ENCODE results near the gene PFDN6.
"Not testable (repeated sequence)": the region's sequence is repeated elsewhere in the genome, so short reads cannot be mapped to it uniquely, and the experiment has no call there.

The PFDN6 gene

GRCh38 chr6:33252759-33253158 is 36.6 kb upstream of the PFDN6 start:
- Histone ChIP-seq H3K4me1 (ENCODE audit: control insufficient read depth, insufficient read depth, low read length) (0 out of 2 replicates have a peak, but pooled peaks cover 2% of the 10 kb centered on the region), H3K27me3 (ENCODE audit: control insufficient read depth, insufficient read depth, low read length) (no peaks in the 10 kb centered on the region), H3K36me3 (ENCODE audit: control insufficient read depth, insufficient read depth, low read length) (no peaks in the 10 kb centered on the region), H3K9me3 (ENCODE audit: control insufficient read depth, insufficient read depth, low read length) (no peaks in the 10 kb centered on the region), H3K4me3 (ENCODE audit: low read length) (no peak overlapping the region), H3K27ac (ENCODE audit: low read length) (no peak overlapping the region)
- DNase-seq (ENCODE audit: low read depth, low spot score), result no peak

- H3K27ac ChIP-seq (ENCODE audit: low read length), result no peak overlapping the region
- no peaks in the 10 kb centered on the region for H3K27me3 ChIP-seq (ENCODE audit: control insufficient read depth, insufficient read depth, low read length)
- no peaks in the 10 kb centered on the region for H3K36me3 ChIP-seq (ENCODE audit: control insufficient read depth, insufficient read depth, low read length)
- no peak overlapping the region for H3K4me3 ChIP-seq (ENCODE audit: low read length)
- no CpG with 5 or more reads among the region's 4 CpGs for WGBS (ENCODE audit: insufficient coverage, insufficient read length)
- 0 out of 2 replicates have a peak, but pooled peaks cover 2% of the 10 kb centered on the region for H3K4me1 ChIP-seq (ENCODE audit: control insufficient read depth, insufficient read depth, low read length)
- no peaks in the 10 kb centered on the region for H3K9me3 ChIP-seq (ENCODE audit: control insufficient read depth, insufficient read depth, low read length)
- no peak for DNase-seq (ENCODE audit: low read depth, low spot score)
Measured at GRCh38 chr6:33254591-33254990, 34.8 kb upstream of the PFDN6 start.

- H3K4me3 ChIP-seq (ENCODE audit: low read length), result no peak overlapping the region
- no peaks in the 10 kb centered on the region for H3K9me3 ChIP-seq (ENCODE audit: control insufficient read depth, insufficient read depth, low read length)
- no peaks in the 10 kb centered on the region for H3K4me1 ChIP-seq (ENCODE audit: control insufficient read depth, insufficient read depth, low read length)
- no peak overlapping the region for H3K27ac ChIP-seq (ENCODE audit: low read length)
- H3K36me3 ChIP-seq (ENCODE audit: control insufficient read depth, insufficient read depth, low read length), result no peaks in the 10 kb centered on the region; the same call in 1 of the 2 replicates
- no peaks in the 10 kb centered on the region for H3K27me3 ChIP-seq (ENCODE audit: control insufficient read depth, insufficient read depth, low read length)
- DNase-seq (ENCODE audit: low read depth, low spot score), result no peak
- WGBS (ENCODE audit: insufficient coverage, insufficient read length), result no CpG with 5 or more reads among the region's 5 CpGs
Measured at GRCh38 chr6:33259032-33259431, 30.4 kb upstream of the PFDN6 start.

GRCh38 chr6:33262490-33262889 is 26.9 kb upstream of the PFDN6 start:
- H3K27me3 ChIP-seq (ENCODE audit: control insufficient read depth, insufficient read depth, low read length); DNase-seq (ENCODE audit: low read depth, low spot score); H3K9me3 ChIP-seq (ENCODE audit: control insufficient read depth, insufficient read depth, low read length); H3K4me1 ChIP-seq (ENCODE audit: control insufficient read depth, insufficient read depth, low read length); H3K27ac ChIP-seq (ENCODE audit: low read length); H3K4me3 ChIP-seq (ENCODE audit: low read length): not testable (repeated sequence)
- WGBS (ENCODE audit: insufficient coverage, insufficient read length), result no CpG with 5 or more reads among the region's 3 CpGs
- peaks cover 18% of the 10 kb centered on the region; the same call in 1 of the 2 replicates for H3K36me3 ChIP-seq (ENCODE audit: control insufficient read depth, insufficient read depth, low read length)

- H3K36me3 ChIP-seq (ENCODE audit: control insufficient read depth, insufficient read depth, low read length), result peaks cover 27% of the 10 kb centered on the region; the same call in 1 of the 2 replicates
- H3K27ac ChIP-seq (ENCODE audit: low read length), result no peak overlapping the region
- no peak overlapping the region for H3K4me3 ChIP-seq (ENCODE audit: low read length)
- no peaks in the 10 kb centered on the region for H3K27me3 ChIP-seq (ENCODE audit: control insufficient read depth, insufficient read depth, low read length)
- no CpG with 5 or more reads among the region's 7 CpGs for WGBS (ENCODE audit: insufficient coverage, insufficient read length)
- DNase-seq (ENCODE audit: low read depth, low spot score), result no peak
- H3K9me3 ChIP-seq (ENCODE audit: control insufficient read depth, insufficient read depth, low read length), result no peaks in the 10 kb centered on the region
- no peaks in the 10 kb centered on the region for H3K4me1 ChIP-seq (ENCODE audit: control insufficient read depth, insufficient read depth, low read length)
Measured at GRCh38 chr6:33264015-33264414, 25.4 kb upstream of the PFDN6 start.

GRCh38 chr6:33271117-33271467 is 18.3 kb upstream of the PFDN6 start:
- whole genome bisulfite sequencing (ENCODE audit: insufficient coverage, insufficient read length), result no CpG with 5 or more reads among the region's 7 CpGs

GRCh38 chr6:33271468-33272274 is 17.7 kb upstream of the PFDN6 start, which contains the start of the genes RPS18 and VPS52:
Gene RPS18, plus strand, starts transcription at chr6:33272075. Its CDS starts 45 bp downstream, at chr6:33272120.
Gene VPS52, minus strand, starts transcription at chr6:33271876. Its CDS starts 201 bp downstream, at chr6:33271675.
- DNase-seq (ENCODE audit: low read depth, low spot score), result peak; percentile 96
- H3K27me3 ChIP-seq (ENCODE audit: control insufficient read depth, insufficient read depth, low read length), result no peaks in the 10 kb centered on the region
- WGBS (ENCODE audit: insufficient coverage, insufficient read length), result no CpG with 5 or more reads among the region's 48 CpGs
- H3K27ac ChIP-seq (ENCODE audit: low read length), result no peak within 1 kb of the TSS
- no peaks in the 10 kb centered on the region for H3K4me1 ChIP-seq (ENCODE audit: control insufficient read depth, insufficient read depth, low read length)
- peak within 1 kb of the TSS; percentile 92 for H3K4me3 ChIP-seq (ENCODE audit: low read length)
- no peaks in the 10 kb centered on the region for H3K9me3 ChIP-seq (ENCODE audit: control insufficient read depth, insufficient read depth, low read length)
- peaks cover 26% of the 10 kb centered on the region; the same call in 1 of the 2 replicates for H3K36me3 ChIP-seq (ENCODE audit: control insufficient read depth, insufficient read depth, low read length)

More at GRCh38 chr6:33271117-33271467, 18.3 kb upstream of the PFDN6 start:
- peak overlapping the region; percentile 92; the same call in 1 of the 2 replicates for H3K4me3 ChIP-seq (ENCODE audit: low read length)
- H3K4me1 ChIP-seq (ENCODE audit: control insufficient read depth, insufficient read depth, low read length), result no peaks in the 10 kb centered on the region
- DNase-seq (ENCODE audit: low read depth, low spot score), result no peak
- H3K27me3 ChIP-seq (ENCODE audit: control insufficient read depth, insufficient read depth, low read length), result no peaks in the 10 kb centered on the region
- no peak overlapping the region for H3K27ac ChIP-seq (ENCODE audit: low read length)
- peaks cover 31% of the 10 kb centered on the region; the same call in 1 of the 2 replicates for H3K36me3 ChIP-seq (ENCODE audit: control insufficient read depth, insufficient read depth, low read length)
- H3K9me3 ChIP-seq (ENCODE audit: control insufficient read depth, insufficient read depth, low read length), result no peaks in the 10 kb centered on the region

- Histone ChIP-seq H3K27me3 (ENCODE audit: control insufficient read depth, insufficient read depth, low read length) (no peaks in the 10 kb centered on the region), H3K4me3 (ENCODE audit: low read length) (peak overlapping the region; percentile 92), H3K27ac (ENCODE audit: low read length) (no peak overlapping the region), H3K4me1 (ENCODE audit: control insufficient read depth, insufficient read depth, low read length) (no peaks in the 10 kb centered on the region), H3K9me3 (ENCODE audit: control insufficient read depth, insufficient read depth, low read length) (no peaks in the 10 kb centered on the region), H3K36me3 (ENCODE audit: control insufficient read depth, insufficient read depth, low read length) (peaks cover 18% of the 10 kb centered on the region; the same call in 1 of the 2 replicates)
- no CpG with 5 or more reads among the region's 22 CpGs for WGBS (ENCODE audit: insufficient coverage, insufficient read length)
- DNase-seq (ENCODE audit: low read depth, low spot score), result no peak
Measured at GRCh38 chr6:33272275-33273128, 16.9 kb upstream of the PFDN6 start.

GRCh38 chr6:33273129-33273923 is 16.1 kb upstream of the PFDN6 start:
- no peak overlapping the region for H3K27ac ChIP-seq (ENCODE audit: low read length)

More at GRCh38 chr6:33273129-33273923, 16.1 kb upstream of the PFDN6 start:
- peak overlapping the region; percentile 92; the same call in 1 of the 2 replicates for H3K4me3 ChIP-seq (ENCODE audit: low read length)
- H3K27me3 ChIP-seq (ENCODE audit: control insufficient read depth, insufficient read depth, low read length), result no peaks in the 10 kb centered on the region
- H3K36me3 ChIP-seq (ENCODE audit: control insufficient read depth, insufficient read depth, low read length), result peaks cover 11% of the 10 kb centered on the region; the same call in 1 of the 2 replicates
- DNase-seq (ENCODE audit: low read depth, low spot score), result no peak
- H3K9me3 ChIP-seq (ENCODE audit: control insufficient read depth, insufficient read depth, low read length), result no peaks in the 10 kb centered on the region
- WGBS (ENCODE audit: insufficient coverage, insufficient read length), result no CpG with 5 or more reads among the region's 11 CpGs
- no peaks in the 10 kb centered on the region for H3K4me1 ChIP-seq (ENCODE audit: control insufficient read depth, insufficient read depth, low read length)
